NCI-H2029 treated with DMSO at 0.1 percent for 48 hours (cell line): Measurements from ENCODE around the gene SEMA4A.
"Not testable (repeated sequence)": the region's sequence is repeated elsewhere in the genome, so short reads cannot be mapped to it uniquely, and the experiment has no call there.

Experiments
- DNase-seq: peaks from one replicate; lab custom pipeline; 2025; lab: John Stamatoyannopoulos, UW

Gene SEMA4A

DNA sequence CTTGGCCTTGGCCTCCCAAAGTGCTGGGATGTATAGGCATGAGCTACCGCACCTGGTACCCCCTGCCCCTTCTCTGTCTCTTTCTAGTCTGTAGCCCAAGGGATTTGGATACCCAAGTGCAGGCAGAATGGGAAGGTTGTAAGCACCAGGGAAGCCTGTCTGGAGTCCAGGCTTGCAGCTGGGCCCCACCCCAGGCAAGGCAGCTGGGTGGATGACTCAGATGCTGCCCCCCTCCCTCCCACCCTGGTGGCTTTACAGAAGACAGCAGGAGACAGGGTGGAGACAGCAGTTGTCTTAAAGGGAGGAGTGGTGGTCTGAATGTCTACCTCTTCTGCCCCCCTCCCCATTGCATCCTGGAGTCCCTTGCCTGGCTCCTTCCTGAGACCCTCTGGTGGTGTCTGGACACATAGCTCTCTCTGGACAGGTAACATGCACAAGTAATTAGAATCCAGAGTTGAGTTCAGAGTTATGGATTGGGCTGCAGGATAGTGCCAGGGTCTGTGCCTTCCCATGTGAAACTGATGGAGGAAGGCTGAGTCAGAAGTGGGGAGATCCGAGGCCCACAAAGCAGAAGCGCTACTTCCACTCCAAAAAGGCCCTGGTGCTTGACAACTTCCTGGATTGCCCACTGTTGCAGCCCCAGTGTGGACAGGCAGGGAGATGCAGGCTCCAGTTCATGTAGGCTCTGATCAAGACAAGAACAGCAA is 33.7 kb upstream of the SEMA4A start:
- no peak for DNase-seq

DNA sequence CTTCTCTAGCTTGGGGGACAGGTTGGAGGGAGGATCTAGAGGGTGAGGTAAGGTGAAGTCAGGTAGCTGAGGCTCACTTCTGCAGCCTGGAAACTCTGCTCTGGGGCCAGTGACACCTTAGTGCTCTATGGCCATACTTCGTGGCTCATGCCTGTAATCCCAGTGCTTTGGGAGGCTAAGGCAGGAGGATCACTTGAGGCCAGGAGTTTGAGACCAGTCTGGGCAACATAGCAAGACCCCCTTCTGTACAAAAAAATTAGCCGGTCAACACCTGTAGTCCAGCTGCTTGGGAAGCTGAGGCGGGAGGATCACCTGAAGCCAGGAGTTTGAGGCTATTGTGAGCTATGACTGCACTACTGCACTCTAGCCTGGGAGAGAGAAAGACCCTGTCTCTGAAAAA is 33.1 kb upstream of the SEMA4A start:
- no peak for DNase-seq

DNA sequence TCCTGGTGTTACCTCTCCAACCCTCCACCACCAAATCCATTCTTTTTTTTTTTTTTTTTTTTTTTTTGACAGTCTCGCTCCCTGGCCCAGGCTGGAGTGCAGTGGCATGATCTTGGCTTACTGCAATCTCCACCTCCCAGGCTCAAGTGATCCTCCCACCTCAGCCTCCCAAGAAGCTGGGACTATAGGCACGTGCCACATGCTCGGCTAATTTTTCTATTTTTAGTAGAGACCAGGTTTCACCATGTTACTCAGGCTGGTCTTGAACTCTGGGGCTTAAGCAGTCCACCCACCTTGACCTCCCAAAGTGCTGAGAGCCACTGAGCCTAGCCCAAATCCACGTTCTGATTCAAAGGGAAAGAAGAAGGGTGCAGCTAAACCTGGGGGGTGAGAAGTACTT is 32.4 kb upstream of the SEMA4A start:
- not testable (repeated sequence) for DNase-seq

DNA sequence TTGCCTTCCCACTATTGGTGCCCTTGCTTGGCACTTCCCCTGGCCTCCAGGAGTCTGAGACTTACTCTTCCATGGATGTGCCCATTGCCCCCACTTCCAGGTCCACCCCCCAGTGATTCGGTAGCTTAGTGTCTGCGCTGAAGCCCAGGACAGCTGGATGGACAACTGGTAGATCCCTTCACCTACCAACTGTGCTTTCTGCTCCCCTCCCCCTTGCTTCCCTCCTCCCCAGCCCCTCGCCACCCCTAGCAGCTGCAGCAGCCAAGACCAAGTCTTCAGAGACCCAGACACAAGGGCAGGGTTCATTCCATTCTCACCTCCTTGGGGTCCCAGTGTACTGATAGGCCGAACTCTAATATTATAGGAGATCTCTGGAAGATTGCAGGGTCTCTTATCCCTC is 31.9 kb upstream of the SEMA4A start:
- DNase-seq: no peak

DNA sequence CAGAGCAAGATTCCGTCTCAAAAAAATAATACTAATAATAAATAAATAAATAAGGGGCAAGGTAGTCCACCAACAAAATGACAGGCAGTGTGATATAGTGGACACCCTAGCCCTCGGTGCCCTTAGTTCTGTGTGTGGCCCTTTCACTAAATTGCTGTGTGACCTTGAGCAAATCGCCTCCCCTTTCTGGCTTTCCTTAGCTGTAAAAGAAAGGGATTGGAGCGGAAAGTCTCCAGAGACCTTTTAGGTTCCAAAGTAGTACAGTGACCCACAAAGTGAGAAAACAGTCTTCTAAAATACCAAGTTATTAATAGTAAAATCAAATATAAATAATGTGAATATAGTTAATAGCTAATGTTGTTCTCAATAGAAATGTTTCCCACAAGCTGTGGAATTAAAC is 31.3 kb upstream of the SEMA4A start:
- no peak for DNase-seq

DNA sequence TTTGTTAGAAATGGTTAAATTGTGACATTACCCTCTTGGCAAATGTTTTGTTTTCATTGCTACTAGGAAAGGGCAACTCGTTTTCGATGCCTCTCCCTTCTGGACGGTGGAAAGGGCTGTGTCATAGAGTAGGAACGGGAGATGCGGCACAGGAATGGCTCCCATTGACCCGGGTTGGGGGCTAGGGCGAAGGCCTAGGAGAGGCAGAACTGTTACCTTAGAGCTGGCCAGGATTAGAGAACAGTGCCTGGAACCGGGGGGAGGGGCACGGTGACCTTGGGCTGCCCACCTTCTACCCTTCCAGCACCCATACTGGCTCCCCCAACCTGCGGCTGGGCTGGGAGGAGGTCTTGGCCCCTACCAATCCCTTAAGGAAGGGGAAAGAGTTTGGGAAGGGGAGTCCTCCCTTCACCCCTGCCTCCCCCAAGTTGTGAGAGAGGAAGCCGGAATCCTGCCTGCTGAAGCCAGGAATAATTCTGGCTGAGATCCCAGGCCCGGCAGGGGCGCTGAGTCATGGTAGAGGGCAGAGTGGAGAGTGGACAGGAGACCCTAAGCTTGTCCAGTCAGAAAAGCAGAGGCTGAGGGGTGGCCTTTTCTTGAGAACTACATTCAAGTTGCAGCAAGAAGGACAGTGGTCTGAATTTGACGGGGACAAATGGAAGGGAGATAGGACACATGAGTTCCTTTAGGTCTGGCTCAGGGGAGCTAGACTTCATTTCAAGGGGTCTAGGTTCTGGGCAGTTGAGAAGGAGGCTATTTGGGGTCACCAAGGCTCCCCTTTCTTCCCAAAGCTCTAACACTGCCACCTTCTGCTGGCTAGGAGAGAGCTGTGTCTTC is 30.6 kb upstream of the SEMA4A start:
- no peak for DNase-seq

DNA sequence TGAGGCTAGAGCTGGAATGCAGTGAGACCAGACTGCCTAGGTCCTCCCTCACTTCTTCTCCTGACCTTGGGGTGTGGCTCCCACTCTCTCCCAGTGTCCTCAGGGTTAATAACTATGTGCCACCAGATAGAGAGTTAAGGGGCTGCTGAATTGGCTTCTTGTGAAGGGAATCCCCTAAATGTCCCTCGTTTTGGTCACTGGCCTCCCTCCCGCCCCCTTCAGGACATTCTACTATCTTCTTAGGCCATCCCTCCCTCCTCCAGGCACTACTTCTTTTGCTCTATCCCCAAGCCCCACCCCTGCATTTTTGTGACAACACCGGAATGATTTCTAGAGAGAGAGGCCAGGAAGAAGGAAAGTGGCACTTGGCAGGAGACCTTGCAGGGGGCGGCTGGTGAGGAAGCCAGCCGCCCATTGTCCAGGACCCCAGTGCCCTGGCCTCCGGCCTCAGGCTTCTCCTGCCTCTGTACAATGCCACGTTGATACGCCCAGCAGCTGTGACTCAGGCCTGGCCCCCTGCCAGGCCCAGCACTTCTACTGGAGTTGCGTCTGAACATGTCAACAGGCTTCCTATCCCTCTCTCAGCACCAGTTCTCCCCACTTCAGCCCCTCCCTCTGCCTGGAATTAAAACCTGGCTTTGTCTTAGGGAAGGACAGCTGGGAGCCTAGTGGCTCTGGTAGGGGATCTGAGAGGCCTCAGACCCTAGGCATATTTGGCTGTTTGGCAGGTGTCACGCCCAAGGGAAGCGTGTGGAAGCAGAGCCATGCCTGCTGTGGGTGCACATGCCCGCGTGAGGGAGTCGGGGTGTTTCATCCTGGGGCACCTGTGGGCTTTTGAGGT is 29.8 kb upstream of the SEMA4A start:
- DNase-seq: peak; percentile 93

DNA sequence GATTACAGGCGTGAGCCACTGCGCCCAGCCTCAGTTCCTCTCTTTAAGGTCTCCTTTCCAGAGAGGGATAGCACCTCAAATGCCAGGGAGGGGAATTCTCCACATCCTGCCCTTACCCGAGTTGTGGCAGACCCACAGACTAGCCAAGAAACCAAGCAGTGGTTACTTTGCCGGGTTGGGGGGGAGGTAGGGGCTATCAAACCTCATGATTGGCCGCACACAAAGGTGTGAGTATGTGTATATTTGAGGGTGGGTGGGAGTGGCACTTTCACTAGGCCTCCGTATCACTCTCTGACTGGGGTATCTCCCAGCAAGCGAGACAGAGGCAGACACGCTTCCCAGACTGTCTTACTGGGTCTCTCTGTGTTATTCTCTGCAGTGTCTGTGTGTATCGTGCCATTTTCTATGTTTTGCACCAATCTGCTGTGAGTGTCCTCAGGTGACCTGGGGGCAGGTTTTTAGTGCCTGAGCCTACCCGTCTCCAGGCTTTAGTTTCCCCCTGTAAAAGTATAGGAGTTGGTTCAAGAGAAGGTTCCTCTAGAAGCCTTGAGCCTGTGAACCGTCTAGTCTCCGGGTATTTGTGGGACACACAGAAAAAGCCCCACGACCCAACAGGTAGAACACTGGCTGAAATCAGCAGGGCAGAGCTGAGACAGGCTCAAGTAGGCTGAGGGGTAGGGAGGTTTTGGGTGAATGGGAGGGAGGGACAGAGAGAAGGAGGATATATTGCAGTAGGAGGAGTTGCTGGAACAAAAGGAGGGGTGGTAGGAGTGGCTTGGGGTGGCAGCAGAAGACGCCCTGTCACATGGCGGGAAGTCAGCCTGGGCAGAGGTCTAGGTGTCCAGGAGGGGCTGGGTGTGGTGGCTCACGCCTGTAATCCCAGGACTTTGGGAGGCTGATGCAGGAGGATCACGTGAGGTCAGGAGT is 28.6 kb upstream of the SEMA4A start:
- DNase-seq: no peak

DNA sequence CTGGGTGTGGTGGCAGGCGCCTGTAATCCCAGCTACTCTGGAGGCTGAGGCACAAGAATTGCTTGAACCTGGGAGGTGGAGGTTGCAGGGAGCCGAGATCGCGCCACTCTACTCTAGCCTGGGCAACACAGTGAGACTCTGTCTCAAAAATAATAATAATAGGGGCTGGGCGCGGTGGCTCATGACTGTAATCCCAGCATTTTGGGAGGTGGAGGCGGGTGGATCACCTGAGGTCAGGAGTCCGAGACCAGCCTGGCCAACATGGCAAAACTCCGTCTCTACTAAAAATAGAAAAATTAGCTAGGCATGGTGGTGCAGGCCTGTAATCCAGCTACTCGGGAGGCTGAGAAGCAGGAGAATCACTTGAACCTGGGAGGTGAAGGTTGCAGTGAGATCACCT is 27.8 kb upstream of the SEMA4A start:
- not testable (repeated sequence) for DNase-seq

DNA sequence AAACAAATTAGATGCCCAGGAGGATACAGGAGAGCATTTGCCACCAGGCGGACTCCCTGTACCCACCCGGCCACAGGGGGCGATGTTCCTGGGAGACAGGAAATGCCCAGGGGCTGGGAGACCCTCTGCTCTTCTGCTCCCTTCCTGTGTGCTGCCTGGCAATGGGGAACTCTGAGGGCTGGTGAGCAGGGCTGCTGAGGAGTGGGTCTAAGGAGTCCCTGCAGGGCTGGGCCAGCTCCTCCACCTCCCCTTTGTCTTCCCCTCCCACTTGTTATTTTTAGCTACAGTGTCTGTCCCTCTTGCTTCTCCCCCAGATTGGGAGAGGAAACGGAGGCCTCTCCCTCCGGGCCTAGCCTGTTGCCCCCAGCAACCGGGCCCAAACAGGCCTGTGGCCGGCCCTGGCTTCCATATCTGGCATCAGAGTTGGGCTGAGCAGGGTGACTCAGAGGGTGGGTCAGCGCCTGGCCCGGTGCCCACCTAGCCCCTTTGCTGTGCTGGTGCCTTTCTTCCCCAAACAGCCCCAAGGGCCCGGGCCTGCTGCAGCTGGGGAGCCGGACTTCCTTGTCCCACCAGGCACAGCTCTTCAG is 27.2 kb upstream of the SEMA4A start:
- no peak for DNase-seq

DNA sequence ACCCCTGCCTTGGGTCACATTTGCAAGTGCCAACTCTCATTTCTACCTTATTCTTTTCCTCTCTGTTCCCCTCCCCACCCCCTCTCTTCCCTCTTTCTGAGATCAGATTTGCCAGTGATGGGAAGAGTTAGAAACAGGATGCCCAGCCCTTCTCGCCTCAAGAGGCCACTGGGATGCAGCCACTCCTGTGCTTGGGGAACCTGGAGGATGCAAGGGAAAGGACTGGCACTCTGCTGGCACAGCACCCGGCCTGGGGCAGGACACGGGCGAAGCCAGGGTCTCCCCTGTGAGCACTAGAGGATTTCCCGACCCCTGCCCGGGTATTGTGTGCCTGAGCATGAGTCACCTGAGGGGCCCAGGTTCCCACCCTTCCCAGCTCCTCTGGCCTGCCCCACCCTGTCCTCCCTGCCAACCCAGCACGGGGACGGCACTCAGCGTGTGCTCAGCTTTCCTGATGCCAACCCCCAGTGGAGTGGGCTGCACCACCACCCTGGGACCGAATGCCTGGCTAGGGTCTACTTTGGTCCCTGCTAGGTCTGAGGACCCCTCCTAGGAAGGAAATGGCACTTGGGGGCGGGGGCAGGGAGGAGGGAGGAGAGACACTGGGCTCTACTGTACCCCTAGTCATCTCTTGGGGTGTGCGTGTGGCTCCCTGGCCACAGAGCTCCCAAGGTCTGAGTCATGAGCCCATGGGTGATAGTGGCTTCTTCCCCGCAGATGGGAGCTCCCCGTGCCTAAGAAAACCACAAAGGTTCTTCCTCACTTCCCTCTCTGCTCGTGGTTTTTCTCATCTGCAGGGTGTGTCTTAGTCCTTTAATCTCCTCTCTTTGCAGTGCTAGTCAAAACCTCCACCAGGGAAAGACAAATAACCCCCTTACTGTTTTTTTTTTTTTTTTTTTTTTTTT is 26.5 kb upstream of the SEMA4A start:
- no peak for DNase-seq

DNA sequence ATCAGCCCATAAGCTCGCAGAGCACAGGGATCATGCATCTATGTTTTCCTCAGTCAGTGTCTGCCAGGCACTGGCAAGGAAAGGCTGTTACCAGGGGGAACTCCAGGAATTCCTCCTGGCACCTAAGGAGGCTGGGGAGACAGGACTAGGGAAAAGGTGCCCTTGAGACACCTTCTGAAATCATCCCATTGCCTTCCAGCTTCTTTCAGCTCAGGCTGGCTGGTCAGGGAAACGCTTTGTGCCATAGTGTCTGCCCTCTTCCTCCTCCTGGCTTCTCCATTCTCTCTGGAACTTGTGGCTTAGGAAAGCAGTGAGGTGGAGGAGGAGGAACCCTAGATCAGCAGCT is 25.1 kb upstream of the SEMA4A start:
- DNase-seq: no peak

DNA sequence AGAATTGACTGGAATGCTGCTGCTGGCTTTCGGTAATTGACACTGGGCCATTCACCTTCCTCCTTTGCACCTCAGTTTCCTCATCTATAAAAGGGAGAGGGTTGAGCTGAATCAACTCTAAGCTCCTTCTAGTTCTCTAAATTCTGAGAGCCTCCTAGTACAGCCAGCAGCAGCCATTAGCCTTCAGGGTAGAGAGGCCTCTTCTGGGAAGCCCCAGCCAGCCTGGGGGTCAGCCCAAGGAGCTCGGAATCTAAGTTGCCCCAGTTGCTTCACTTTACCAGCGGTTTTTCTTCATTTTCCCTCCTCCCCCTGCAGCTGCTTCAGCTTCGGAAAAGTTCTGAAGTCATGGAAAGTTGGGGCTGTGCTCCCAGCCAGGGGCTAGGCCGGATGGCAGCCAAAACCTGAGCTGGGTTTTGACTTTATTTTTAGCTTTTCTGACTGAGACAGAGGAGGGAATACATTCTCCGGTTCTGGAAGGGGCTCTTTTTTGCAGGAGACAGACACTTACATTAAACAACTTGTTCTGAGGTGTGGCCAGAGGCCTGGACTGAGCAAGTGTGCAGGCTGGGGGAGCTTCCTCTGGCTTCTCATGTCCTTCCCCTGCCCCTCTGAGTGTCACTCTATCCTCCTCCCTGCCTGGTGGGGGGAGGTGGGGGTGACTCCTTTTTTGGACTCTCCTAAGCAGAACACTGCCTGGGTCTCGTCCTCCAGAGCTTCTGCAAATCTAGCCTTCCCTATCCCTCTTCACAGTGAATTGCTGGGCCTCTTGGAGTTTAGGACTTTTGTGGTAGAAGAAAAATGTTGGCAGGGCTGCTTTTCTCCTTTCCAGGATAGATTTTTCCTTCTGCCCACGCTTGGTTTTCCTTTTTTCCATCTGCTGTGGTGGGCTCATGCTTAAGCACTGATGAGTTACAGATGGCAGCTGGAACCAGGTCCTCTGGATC is 24.5 kb upstream of the SEMA4A start:
- no peak for DNase-seq

DNA sequence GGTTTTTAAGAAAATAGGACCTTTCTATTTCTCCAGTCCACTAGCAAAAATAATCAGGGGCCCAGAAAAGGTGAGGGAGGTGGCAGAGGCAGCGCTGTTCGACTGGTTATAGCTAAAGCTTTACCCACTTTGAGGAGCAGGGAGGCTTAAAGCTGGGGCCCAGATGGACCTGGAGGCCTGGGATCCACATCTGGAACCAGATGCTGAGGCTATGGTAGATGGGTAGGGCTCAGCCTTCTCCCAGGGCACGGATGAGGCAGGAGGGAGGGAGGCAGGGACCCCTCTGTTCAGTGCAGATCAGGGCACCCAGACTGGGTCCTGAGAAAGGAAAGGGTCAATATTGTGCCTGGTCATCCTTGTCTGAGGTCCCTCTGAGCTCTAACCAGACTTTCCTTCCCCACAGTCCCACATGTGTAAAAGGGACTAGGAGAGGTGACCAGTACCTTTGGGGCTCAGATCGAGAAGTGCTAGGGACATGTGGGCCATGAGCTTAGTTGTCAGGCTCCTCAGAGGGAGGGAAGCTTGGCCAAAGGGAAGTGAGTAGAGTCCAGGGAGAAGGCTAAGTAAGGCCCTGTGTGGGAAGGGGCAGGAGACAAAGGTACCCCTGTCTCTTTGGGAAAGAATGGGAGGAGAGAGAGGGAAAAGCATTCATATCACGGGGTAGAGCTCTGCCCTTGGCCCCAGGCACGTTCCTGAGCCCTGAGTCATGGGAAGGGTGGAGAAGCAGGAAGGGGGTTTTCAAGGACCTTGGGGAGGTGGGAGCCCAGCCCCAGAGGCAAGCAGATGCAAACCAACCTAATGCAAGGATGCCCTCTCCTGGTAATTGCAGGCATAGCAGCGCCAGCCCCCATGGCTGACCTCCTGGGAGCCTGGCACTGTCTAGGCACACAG is 23.5 kb upstream of the SEMA4A start:
- DNase-seq: peak; percentile 49

DNA sequence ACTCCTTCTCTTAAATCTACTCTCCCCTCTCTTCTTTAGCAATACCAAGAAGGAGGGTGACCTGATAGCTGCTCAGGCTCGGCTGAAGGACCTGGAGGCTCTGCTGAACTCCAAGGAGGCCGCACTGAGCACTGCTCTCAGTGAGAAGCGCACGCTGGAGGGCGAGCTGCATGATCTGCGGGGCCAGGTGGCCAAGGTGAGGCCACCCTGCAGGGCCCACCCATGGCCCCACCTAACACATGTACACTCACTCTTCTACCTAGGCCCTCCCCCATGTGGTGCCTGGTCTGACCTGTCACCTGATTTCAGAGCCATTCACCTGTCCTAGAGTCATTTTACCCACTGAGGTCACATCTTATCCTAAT is 22.8 kb upstream of the SEMA4A start:
- no peak for DNase-seq

DNA sequence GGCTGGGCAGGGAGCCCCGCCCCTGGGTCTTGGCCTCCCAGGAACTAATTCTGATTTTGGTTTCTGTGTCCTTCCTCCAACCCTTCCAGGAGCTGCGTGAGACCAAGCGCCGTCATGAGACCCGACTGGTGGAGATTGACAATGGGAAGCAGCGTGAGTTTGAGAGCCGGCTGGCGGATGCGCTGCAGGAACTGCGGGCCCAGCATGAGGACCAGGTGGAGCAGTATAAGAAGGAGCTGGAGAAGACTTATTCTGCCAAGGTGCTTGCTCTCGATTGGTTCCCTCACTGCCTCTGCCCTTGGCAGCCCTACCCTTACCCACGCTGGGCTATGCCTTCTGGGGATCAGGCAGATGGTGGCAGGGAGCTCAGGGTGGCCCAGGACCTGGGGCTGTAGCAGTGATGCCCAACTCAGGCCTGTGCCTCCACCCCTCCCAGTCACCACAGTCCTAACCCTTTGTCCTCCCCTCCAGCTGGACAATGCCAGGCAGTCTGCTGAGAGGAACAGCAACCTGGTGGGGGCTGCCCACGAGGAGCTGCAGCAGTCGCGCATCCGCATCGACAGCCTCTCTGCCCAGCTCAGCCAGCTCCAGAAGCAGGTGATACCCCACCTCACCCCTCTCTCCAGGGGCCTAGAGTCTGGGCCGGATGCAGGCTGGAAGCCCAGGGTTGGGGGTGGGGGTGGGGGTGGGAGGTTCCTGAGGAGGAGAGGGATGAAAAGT is 18.5 kb upstream of the SEMA4A start:
- DNase-seq: no peak
